HG03521 (cell line): ENCODE measurements around the gene ATP5F1E.
A peak's percentile ranks its signal among the peaks of the same experiment; 100 is the strongest.

Experiments
- ATAC-seq: cut with Tn5 transposase; IDR thresholded peaks from one replicate; pipeline ENCODE4 v1.9.1; 2021; ENCODE audit warnings: mild to moderate bottlenecking, moderate library complexity; ENCODE audit not compliant: unreplicated experiment

ATP5F1E gene

GRCh38 chr20:59032023-59032712, at the start of gene ATP5F1E:
Gene ATP5F1E (minus strand): TSS chr20:59032335. CDS start chr20:59032251, 84 bp downstream.
- peak; percentile 97 for ATAC-seq

- ATAC-seq: no peak
Observed at GRCh38 chr20:59081036-59081435, 48.9 kb upstream of the ATP5F1E start.

DNA sequence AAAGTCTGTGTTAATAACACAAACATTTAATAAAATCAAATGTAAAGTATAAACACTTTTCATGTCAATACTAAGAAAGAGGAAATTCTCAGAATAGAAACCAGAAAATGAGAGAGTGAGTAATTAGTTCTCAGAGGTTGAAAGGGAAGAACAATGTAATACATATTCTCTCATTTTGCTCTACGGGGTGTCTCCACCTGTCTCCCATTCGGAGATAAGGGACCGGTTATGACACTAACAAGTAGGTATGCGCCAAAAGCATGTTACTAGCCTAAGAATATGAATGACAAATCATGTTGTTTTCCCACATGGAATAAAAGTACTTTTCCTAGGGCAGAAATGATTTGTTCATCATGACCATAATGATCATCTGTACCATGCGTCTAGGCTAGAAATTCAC, 46.1 kb upstream of the ATP5F1E start:
- no peak for ATAC-seq

DNA sequence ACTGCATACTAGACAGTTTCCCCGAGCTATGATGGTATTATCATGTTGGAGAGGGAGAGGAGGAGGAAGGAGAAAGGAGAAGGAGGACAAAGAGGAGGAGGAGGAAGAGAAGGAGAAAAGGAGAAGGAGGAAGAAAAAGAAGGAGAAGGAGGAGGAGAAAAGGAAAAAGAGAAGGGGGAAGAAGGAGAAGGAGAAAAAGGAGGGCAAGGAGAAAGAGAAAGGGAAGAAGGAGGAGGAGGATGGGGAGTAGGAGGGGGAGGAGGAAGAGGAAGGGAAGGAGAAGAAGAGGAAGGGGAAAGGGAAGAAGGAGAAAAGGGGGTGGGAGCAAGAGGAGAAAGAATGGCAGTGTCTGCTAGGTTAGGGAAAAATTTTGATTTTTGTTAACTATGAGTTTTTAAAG, 45.6 kb upstream of the ATP5F1E start:
- no peak for ATAC-seq

DNA sequence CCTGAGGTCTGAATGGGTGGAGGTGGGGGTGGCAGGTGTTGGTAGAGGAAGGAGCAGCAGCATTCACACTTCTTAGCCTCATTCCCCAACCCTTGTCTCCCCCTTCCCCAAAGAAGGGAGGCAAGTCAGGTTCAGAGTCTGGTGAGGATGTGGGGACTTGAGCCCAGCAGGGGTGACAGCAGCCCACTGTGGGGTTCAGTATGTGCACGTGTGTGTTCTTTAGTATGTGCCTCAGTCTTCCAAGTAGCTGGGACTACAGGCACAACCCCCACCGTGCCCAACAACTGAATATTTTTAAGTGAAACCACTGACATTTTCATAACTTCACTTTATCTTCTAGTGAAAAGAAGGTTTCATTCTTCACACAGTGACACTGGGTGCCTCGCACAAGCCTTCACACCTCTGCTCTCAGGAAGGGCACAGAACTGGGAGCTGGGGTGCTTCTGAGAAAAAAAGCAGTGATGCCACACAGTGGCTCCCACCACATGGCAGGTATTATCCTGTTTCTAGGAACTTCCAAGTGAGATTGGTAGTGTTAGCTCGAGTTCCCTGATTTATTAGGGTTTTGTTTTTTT, 43.9 kb upstream of the ATP5F1E start:
- ATAC-seq: no peak

GRCh38 chr20:59074456-59074855, 42.3 kb upstream of the ATP5F1E start:
- no peak for ATAC-seq

GRCh38 chr20:59073582-59073981, 41.4 kb upstream of the ATP5F1E start:
- ATAC-seq: no peak

GRCh38 chr20:59071216-59071615, 39.1 kb upstream of the ATP5F1E start:
- ATAC-seq: no peak

- ATAC-seq: no peak
Observed at GRCh38 chr20:59069026-59069425, 36.9 kb upstream of the ATP5F1E start.

GRCh38 chr20:59068534-59068933, 36.4 kb upstream of the ATP5F1E start:
- no peak for ATAC-seq

DNA sequence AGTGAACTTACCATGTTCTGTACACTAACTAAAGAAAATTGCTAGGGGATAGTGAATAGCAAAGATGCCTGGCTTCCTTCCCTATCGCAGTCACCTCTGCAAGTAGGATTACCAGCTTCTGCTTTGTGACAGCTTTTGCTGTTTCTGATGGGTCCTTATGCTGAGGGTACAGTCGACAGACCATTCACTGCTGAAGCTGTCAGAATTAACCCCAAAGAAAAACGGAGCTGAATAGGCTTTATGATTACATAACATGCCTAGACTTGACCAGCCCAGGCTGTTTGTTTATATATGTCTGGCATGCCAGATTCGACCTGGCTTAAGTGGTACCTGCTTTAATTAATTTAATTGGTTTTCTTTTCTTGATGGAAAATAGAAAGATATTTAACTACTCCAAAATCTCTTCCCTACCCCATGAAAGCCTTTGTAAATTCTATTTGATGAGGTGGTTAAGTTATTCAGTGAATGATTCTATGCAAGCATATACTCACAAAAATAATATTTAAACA, 32.1 kb upstream of the ATP5F1E start:
- no peak for ATAC-seq

- ATAC-seq: no peak
Observed at GRCh38 chr20:59063358-59064213, 31.5 kb upstream of the ATP5F1E start.

DNA sequence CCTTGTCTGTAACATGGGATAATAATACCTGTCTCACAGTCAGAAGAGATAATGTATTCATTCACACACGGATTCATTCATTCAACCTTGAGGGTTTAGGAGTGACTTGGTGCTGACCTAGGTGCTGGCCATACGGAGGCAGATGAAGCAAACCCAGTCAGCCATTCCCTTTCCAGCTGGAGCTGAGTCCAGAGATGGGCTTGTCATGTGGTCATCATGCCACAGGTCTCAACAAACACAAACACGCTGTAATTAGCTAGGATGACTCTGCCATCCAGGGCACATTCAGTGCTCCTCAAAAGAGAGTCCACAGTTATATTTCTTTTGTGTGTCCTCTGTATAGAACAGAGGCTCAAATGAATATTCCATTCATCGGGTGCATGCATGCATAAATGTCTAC, 29.9 kb upstream of the ATP5F1E start:
- ATAC-seq: no peak

DNA sequence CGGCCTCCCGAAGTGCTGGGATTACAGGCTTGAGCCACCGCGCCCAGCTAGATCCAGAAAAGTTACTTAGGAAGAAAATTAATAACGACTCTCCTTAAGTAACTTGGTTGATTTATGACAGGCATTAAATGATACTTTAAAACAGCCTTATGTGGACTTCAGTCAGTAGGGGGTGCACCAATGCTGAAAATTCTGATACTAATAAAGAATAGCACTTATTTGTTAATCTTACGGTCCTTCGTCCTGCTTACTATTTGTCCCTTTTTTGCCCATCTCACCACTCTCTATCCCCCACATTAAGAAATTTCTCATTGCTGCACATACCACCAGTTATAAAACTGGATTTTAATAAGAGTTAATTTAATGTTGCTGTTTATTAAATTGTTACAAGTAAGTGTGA, 23.2 kb upstream of the ATP5F1E start:
- ATAC-seq: no peak

DNA sequence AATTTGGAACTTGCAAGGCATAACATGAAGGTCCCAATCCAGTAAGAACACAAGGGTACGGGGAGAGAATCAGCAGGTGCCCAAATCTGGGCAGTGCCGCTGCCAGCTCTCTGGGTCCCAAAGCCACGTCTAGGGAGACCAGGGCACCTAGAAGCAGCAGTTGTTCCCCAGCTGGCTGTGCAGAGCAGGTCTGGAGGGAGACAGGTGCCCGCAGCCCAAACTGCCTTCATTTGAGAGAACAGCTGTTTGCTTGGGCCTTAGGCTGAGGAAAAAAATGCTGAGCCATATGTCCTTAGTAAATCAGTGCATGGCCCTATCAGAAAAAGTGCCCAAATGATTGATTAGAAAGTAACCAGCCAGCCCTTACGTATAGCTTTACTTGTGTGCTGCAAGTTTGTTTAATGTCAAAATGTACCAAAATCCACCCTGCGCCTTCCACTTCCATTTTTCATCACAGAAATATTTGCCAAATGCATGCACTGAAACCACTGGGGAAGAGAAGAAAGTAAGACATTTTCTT, 19.6 kb upstream of the ATP5F1E start:
- no peak for ATAC-seq

GRCh38 chr20:59050437-59050836, 18.3 kb upstream of the ATP5F1E start:
- no peak for ATAC-seq

DNA sequence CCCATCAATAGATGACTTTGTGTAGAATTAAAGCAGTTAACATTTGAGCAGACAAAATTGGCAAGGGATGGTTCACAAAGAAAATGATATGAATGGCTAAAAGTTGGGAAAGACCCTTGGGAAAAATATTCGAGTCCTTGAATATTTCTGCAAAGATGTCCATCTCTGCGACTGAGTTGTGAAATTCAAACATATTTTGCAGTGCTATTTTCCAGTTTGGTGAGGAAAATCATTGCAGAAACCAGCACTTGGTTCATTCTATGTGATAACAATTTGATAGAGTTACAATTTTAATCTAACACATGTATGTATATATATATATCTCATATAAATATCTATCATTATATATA, 16.5 kb upstream of the ATP5F1E start:
- no peak for ATAC-seq

- no peak for ATAC-seq
Observed at GRCh38 chr20:59047938-59048680, 16.0 kb upstream of the ATP5F1E start.

GRCh38 chr20:59046862-59047261, 14.7 kb upstream of the ATP5F1E start:
- no peak for ATAC-seq

DNA sequence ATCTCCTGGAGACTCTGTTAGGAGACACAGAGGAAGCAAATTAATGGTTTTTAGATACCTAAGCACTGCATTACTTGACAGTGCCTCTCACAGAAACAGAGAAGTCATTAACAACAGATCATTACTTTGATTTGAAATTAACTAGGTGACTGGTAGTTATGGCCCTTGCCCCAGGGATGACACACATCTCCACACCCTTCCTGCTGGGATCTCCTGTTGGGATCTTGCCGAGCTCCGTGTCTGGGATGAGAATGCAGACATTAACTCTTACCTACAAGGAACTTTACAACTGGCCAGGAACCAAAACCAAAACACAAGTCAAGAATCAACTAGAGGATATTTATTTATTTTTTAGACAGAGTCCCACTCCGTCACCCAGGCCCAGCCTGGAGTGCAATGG, 12.7 kb upstream of the ATP5F1E start:
- ATAC-seq: no peak

DNA sequence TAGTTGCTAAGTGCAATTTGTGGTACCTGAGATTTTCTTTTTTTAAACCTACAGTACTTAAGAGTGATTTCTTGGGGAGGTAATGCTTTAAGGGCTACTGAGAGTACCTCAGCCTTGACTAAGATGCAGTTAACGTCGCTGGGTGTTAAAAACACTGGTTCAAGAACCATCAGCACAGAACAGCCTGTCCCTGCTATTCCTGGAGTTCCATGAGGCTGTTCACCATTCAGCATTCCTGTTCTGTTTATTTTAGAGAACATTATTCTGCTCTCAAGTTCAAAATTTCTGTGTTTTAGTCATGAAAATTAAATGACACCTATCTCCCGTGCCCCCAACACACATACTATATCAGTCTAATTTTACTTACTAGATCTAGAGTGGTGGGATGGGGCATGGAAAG, 12.2 kb upstream of the ATP5F1E start:
- no peak for ATAC-seq
